ENCODE data around the gene AGR3.

The AGR3 gene

DNA sequence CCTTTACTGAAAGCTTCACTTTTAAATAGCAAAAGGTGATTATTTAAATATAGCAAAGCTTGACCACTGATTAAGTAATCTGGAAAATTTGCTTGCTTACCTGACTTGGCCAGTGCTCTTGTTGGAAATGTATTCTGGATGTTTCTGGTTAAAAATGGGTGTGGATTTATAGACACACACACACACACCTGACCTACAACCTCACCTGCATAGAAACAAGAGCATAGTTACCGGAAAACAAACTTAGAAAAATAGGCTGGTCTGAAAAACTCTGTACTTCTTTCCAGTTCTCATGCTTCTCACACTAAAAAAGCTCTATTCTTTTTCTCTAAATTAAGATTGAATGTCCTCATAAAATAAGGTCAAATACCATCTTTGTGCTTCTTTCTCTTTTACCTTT is at the start of gene AGR3:
TSS of gene AGR3 (minus strand) at position 140 of the 400 bp plus-strand sequence. CDS start 3,365 bp downstream, outside the sequence.
- no peak for DNase-seq

DNA sequence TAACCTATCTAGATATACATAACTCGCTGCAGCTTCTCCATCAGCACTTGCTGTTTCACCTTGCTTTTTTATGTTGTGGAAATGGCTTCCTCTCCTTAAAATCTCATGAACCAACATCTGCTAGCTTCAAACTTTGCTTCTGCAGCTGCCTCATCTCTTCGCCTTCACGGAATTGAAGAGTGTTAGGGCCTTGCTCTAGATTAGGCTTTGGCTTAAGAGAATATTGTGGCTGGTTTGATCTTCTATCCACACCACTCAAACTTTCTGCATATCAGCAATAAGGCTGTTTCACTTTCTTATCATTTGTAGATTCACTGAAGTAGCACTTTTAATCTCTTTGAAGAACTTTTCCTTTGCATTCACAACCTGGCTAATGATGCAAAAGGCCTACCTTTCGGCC is 49.2 kb upstream of the AGR3 start:
- no peak for DNase-seq

DNA sequence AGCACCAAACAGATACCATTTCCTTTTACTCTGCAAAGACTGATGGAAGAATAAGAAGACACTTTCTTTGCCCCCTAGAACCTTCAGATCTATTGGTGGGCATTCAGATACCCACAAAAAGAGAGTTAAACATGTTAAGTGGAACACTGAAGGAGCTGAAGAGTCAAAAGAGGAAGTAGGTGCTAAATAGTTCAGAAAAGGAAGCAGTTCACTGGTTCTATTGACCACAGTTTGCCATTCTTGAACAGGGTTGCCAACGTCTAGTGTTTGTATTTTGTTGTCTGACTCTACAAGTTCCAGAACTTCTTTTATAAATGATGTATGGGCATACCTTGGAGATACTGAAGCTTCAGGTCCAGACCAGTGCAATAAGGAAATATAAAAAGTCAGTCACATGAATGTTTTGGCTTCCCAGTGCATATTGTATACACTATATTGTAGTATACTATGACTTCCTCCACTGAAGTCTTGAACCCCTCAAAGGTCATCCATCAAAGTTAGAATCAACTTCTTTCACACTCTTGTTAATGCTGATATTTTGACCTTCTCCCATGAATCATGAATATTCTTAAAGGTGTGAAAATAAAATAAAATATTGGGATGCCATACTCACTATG is 47.5 kb upstream of the AGR3 start:
- no peak for DNase-seq

DNA sequence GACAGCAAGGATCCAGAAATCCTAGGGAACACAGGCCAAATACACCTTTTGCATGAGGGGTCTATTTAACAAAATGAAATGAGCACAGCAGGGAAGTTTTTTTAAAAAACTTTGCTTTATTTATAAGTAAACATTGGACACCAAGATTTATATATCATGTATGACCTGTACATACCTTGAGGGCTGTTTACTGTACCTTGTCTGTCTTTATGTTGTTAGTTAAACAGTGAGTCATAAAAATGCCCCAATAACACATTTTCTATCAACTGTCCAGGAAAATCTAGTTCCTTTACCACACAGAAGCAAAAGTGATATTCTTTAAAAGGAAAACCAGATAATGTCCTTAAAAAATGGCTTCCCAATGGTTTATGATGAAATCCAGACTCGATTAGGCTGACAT is 45.1 kb upstream of the AGR3 start:
- no peak for DNase-seq

DNA sequence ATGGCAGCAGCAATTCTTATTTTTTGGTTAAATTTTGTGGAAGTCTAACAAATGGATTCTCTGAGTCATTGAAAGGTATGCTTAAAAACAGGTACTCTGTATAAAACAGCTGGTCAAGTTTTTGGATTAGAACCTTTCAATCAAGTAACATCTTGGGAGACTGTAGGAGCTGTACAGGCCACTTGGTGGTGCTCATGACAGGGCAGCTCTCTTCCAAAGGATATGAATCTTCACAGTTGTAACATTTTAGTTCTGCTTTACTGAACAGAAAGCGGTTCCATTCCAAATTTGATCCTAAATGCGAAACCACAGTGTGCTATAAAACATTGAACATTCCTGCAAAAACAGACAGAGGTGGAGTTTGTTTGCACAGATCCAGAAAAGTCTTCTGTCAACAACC is 44.5 kb upstream of the AGR3 start:
- no peak for DNase-seq

DNA sequence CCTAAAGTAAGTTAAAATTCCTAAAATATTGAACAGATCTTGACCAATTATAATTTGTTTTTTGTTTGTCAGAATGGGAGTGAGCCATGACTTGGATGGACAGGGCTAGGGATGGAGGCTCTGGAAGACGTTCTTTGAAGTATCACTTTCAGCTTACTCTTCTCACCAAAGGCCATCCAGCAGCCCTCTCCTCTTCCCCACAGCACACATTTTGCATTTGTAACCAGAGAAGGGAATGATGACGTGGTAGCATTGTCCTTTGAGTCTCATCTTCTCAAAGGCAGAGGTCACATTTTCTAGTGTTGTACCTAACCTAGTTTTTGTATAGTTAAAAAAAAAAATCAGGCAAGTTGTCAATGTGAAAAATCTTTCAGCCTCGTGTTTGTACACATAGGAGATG is 43.8 kb upstream of the AGR3 start:
- no peak for DNase-seq

DNA sequence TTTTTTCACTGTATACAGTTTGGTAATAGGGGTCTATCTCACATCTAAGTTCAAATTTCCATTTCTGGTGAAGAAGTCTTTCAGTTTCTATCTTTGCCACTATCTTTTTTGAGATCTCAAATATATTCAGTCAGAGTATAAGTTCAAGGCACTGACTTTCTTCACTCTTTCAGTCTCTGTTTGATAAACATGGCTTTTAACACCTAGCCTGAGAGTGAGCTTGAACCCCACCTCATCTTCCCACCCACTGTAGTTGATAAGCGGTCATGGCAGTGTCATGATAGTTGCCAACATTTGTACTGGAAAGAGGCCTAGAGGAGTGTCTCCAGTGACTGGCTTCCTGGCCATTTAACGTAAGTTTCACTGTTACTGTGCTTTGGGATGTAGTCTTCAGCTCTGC is 41.2 kb upstream of the AGR3 start:
- no peak for DNase-seq

DNA sequence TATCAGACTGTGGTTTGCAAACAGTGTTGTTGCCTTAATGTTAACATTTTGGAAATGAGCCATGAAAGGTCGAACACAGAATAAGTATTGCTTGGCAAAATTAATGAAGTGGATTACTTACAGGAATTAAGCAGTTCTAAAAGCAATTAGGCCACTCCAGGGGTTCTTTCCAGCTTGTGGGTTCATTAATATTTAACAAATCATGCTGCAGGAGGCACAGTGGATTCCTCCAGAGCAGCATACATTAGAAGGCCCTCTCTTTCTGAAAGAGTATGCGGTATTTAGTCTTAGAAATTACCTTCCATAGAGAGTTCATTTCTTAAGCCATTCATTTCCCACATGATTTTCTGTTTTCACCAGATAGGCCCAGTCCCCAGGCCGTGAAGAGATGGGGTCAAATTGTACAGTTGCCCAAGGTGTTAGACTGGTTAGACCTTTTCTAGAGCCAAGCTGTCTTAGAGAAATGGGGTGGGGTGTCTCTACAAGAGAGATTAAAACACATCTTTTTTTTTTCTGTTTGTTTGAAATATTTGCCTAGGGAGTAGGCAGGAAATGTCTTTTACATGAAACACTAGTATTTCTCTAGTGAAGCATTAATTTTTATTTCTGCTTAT is 40.0 kb upstream of the AGR3 start:
- DNase-seq: no peak

DNA sequence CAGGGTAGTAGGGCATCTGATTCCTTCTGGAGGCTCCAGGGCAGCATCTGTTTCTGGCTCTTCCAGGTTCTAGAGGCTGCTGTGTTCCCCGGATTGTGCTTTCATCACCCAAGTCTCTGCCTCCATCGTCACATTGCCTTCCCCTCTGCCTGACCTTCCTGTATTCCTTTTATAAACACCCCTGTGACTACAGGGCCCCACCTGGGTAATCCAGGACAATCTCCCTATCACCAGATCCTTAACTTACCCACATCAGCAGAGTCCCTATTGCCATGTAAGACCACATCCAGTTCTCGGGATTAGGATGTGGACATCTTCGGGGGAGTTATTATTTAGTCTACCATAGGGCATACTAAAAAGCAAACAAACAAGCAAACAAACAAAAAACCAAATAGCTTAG is 39.4 kb upstream of the AGR3 start:
- DNase-seq: no peak

DNA sequence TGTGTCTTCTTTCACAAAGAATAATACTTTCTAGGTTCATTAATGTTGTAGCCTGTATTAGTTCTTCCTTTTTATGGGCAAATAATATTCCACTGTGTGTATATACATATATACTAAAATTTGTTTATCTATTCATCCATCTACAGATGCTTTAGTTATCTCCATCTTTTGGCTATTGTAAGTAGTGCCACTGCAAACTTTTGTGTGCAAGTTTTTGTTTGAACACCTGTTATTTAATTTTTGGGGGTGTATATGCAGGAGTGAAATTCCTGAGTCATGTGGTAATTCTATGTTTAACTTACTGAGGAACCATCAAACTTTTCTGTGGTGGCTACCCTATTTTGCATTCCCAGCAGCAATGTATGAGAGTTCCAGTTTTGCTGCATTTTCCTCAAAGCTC is 37.7 kb upstream of the AGR3 start:
- no peak for DNase-seq

DNA sequence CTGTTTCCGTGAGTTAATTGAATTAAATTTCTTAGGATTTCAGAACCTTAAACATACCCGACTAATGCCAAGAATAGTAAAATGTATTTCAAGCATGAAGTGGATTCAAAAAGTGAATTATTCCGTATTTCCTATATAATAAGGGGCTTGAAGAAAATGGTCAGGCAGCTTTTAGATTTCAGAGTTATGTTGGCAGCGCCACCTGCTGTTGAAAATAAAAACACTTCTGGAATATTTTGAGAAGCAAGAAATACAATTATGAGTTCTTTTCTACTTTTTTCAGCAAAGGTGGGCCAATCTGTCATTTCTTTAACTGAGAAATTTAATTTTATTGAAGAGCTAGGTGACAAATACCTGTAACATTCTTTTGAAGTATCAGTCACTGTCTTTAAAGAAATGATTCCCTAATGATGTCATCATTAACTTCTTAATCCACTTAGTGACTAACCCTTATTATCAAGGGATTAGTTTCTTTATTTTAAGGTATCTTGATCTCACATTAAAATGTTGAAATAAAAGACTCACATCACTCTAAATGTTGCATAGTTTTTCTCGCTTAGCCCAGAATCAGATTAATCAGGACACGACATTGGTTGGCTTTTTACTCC is 36.6 kb upstream of the AGR3 start:
- DNase-seq: peak; percentile 25

DNA sequence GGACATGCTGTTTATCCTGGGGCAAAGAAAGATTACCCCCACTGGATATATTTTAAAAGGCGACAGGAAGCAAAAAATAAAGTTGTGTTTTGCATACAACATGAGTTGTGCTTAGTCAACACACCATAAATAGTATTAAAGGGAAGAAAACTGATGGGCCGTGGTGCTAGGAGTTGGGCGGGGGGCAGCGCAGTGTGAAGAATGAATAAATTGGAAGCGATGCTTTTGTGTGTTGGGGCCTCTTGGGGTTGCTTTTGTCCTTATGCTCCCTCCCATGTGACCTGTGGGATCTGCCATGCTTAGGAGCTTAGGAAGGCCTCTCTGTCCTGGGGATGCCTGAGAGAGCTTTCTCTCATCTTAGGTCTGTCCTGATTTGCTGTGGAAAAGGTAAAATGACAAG is 35.0 kb upstream of the AGR3 start:
- DNase-seq: no peak

DNA sequence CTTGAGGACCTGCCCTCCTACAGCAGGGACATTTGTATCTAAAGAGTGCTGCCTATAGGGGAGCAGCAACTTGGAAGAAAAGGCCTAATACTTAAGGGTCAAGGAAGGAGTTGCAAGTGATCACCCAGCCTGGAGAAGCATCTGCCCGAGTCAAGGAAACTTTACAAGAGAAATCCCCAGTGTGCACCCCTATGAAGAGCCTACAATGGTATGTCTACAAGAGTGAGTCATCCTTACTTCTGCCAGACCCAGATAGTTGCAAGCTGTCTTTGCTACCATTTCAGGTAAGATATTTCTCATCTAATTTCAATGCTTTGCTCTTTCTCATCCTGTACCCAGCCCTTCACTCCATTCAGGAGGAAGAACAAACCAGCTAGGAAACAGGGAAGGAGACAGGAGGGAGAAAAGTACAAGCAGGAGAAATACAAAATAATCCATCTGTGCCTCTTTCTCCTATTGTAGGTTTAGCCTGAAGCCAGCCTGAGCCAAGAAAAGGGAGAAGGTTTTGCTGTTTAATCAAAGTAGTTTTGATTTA is 34.4 kb upstream of the AGR3 start:
- DNase-seq: no peak

DNA sequence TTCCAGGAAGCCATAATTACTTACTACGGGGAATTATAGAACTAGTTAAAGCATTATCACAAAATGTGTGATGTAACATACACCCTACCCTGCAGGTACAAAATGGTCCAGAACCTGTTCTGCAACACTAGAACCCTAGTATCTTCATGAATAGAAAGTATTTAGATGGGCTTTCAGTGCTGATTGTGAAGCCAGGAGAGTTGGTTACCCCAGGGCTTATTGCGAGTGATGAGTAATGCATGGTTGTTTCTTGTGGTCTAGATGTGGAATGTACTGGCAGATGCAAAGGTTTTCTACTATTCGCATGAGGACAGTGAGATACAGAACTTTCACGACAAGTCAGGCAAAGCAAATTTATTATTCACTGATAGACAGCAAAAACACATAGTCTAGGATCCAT is 33.6 kb upstream of the AGR3 start:
- no peak for DNase-seq

DNA sequence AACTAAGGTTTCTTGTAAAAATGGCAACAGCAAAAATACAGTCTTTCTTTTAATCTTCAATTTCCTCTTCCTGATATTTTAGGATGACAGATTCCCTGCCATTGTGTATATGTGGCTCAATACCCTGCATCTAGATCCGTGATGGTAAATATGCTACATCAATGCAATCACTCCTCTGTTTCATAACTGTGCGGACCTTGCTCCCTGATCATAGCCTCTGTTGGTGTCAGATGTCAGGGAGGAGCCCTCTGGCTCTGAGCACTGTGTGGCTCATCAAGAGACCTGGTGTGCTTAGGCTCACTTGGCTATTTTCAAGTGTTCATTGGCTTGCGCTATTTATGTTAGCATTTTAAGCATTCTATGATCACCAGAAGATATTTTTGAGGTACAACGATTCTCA is 33.0 kb upstream of the AGR3 start:
- no peak for DNase-seq

DNA sequence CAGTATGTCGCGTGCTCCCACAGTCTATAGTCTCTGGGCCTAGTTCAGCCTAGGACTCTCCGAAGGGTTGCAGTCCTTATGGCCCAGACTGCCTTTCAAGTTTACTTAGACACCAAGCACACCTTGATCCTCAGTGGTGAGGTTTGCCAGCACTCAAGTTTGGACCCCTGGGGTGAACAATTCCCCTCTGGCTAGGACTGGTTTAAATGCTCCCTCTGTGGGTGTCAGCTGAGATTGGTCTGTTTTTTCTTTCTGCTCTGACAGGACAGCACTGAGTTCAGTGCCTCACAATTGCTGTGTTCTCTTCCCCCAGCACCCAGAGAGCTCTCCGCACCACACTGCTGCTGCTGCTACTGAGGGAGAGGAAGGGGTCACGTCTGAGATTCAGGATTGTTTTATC is 31.9 kb upstream of the AGR3 start:
- no peak for DNase-seq

DNA sequence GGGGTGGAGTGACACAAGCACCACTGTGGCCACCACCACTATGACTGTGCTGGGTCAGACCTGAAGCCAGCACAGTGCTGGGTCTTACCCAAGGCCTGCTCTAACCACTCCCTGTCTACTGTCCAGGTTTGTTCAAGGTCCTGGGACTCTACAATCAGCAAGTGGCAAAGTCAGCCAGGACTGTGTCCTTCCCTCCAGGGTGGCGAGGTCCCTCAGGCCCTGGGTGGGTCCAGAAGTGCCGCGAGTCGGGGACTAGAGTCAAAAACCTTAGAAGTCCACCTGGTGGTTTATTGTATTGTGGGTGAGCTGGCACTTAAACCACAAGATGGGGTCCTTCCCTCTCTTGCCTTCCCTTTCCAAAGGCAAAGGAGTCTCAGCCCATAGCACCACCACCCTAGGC is 30.8 kb upstream of the AGR3 start:
- no peak for DNase-seq

DNA sequence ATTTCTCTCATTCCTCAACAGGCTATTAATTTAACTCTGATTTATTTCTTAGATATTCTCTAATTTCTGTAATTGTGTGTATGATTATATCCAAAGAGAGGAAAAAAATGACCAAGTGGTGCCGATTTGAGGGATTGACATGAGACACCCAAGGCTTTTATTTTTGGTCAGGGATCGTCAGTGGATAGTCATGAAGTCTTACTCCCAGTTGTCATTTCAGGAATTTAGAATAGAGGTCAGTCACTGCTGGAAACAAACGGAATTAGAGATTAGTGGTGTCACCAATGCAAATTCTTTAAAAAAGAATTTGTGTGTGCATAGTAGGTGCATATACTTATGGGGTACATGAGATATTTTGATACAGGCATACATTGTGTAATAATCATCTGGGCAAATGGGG is 26.8 kb upstream of the AGR3 start:
- DNase-seq: no peak

DNA sequence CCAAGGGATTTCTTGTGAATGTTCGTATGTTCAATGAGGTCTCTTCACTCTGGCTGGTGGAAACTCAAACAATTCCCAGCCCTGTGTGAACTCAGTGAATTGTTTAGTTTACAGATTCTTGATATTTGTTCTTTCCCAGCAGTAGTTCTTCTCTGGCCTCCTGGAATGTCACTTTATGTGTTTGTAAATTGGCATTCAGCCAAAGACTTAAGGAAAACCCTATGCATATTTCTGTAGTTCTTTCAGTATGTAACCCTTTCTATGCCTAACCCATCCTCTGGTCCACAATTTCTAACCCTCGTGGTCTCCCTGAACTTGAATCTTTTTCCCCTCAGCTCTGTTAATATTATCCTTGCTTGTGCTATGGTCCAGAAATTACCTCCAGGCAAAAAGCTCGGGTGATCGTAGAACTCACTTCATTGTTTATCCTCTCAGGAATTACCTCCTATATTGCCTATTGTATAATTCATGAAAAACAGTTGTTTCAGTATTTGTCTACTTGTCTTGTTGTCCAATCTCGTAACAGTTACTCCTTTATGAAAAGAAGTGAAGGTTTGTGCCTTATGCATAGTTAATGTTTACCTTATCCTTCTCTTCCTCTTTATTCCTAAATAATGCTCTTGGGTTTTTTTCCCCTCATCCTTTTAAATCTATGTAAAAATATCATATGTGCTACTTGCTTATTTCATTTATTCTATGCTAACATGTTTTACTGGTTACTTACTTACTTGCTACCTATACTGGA is 23.7 kb upstream of the AGR3 start:
- no peak for DNase-seq

DNA sequence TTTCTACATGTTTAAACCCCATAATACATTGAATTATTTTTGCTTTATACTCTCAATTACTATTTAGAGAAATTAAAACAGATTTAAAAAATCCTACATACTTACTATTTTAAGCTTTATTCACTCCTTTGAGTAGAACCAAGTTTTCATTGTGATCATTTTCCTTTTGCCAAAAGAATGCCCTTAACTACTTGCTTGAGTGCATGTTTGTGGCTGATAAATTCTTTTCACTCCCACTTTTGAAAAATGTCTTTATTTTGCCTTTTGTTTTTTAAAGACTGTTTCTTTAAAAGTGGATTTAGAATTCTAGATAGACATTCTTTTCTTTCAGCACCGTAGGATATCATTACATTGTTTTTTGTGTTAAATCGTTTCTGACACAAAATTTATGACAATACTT is 22.3 kb upstream of the AGR3 start:
- DNase-seq: no peak

DNA sequence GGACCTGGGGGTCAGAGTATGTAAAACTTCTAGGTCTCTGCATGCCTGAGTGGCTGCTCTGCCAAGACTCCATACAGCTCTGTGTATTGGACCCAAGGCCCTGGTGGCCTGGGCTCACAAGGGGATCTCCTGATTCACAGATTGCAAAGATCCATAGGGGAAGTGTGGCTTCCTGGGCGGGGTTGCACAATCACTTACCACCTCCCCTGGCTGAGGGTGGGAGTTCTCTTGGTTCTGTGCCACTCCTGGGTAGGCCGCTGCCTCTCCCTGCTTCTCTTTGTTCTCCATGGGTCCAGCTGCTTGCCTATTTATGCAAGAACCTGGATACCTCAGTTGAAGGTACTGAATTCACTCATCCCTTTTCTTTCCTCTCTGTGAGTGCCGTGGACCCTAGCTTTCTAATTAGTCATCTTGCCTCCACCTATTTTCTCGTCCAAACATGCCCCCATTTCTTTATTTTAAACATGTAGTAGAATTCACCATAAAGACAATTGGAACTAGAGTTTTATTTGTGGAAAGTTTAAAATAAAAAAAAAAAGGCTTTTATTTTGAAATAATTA is 18.5 kb upstream of the AGR3 start:
- DNase-seq: no peak

DNA sequence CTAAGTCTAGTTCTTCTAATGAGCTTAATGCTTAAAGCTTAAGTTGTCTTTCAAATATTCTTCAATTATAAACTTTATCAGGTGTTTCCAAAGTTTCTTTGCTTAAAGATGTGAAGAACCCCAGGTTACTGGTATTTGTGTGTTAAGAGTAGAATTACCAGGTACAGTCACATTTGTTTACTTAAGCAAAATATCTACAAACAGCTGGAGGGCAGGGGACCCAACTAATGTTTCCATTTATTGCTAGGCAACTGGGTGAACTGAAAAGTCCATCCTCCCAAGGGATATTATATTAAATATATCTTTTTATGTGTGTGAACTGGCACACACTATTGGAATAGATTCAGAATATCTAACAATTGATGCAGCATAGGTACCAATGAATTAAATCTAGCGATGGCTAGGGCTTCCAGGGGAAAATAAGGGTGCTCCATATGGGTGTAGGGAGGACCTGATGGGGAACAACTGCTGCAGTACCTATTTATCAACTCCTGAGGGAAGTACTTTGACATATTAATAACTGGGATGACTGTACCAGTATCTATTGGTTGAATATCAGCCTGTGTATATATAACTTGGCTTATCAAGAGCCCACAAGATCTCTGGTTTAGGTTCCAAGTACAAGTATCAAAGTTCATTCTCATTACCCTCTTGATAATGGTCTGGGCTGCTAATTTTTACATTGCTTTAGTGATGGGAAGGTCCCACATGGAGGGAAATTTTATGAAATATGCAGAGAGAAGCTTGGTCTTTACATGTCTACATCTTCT is 10.3 kb upstream of the AGR3 start:
- peak; percentile 90 for DNase-seq

DNA sequence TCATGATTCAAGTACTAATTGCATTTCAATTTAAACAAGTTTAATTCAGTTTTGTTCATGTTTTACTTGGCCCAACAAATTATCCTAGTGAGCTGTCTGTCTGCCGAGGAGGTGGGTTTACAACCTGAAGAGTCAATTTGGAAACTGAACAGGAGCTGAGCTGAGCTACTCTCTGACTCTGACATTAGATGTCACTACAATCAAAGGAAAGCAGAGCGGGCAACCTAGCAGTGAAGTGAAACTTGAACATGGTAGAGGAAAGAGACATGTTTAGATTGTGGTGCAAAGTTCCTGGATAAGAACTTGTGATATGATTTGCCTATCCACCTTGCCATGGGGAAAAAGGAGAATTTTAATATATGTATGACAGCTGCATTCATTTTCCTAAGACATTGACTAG is 9.6 kb upstream of the AGR3 start:
- DNase-seq: peak; percentile 90

Measured in NCI-H526 treated with DMSO at 0.1 percent for 48 hours (cell line).